ENCODE data around the gene DUOXA1.

The DUOXA1 gene

DNA sequence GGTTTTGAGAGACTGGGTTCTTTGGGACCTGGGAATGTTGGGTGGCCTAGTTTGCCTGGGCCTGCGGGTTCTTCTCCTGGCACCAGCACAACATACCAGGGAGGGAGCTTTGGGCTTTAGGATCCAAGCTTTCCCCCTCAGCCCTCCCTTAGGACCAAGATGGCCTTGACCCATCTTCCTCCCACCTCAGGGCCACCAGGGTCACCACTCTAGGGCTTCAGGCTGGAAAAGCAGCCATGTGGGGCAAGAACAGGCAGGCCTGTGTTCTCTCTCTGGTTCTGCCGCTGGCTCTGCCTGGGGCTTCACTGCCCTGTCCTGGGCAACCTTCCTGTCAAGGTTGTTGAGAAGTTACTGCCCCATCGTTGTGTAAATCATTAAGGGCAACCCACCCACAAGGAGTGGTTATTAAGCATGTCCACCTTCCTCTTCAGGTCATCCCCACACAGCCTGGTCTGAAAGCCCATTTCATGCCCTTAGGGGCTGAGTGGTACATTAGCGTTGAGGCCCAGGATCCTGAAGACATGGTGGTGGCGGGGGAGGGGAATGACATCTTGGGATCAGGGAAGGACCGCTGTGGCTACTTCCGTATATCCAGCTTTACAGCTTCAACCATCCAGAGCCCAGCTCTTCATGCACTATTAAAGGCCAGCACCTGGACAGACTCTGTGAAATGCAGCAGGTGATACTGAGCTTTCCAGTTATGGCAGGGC, 767 bp upstream of the DUOXA1 start:
- DNase-seq, result no peak

DNA sequence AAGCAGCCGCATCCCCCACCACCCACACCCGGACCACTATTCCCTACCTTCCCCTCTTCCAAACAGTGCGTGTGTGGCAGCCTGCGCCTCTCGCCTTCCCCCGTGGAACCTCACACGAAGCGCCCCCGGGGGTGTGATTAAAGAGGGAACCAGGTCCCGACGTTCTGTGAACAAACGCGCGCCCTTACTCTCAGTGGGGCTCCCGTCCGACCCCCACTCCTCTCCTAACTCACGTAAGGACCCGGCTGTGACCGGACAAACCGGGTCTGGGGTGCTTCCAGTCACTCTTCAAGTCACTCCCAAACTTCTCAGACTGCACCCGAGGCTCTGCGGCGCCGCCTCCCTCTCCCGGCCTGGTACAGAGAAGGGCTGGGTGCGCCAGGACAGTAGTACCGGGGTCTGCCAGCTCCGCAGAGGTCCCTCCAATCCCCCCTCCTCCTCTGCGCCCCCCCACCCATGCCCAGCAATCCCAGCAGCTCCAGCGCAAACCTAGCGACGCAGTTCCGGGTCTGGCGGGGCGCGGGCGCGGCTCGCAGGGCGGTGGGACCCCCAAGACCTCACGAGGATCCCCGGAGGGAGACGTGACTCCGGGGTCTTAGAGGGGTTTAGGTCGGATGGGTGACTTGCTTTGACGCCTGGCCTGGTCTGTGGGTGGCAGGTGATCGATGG, 574 bp downstream of the DUOXA1 start:
- no peak for DNase-seq

DNA sequence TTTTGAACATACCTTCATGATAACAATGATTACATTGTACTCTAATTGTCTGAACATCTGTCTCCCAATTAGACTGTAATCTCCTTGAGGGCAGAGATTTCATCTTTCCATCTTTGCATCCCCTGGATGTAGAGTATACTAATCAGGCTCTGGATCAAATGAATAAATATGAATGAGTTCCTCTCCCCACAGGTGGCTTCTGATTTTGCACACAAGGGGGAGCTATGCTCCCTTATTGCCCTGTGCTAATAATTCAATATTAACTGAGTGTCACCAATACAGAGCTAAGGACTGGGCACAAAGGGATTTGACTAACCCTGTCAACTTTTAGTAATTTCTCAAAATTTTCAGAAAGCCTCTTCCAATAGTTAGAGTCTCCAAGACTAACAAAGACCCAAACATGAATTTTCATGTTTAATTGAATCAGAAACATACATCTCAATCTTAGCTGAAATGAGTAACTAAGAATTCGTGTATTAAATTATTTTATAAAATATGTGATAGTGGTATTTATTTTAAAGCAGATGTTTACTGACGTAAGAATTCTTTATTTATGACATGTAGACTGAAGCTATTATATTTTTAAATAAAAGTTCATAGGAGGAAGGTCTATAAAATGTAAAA, 3.0 kb downstream of the DUOXA1 start:
- peak; percentile 77 for DNase-seq

DNA sequence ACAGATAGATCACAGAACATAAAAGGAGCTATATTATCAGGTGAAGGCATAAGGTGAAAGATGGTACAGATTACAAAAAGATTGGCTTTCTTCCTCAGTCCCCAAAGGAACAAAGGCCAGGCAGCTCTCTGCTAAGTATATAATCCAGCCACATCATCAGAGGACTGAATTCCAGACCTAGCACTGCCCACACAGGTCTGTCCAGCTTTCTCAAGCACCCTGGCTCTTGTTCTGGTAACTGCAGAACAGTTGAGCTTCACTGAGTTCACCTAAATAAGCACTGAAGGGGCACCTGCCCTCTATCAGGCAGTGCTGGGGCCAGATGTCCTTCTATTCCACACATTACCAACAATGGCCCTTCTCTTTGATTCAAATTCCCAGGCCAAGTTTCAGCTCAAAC, 6.3 kb downstream of the DUOXA1 start:
- DNase-seq, result no peak

DNA sequence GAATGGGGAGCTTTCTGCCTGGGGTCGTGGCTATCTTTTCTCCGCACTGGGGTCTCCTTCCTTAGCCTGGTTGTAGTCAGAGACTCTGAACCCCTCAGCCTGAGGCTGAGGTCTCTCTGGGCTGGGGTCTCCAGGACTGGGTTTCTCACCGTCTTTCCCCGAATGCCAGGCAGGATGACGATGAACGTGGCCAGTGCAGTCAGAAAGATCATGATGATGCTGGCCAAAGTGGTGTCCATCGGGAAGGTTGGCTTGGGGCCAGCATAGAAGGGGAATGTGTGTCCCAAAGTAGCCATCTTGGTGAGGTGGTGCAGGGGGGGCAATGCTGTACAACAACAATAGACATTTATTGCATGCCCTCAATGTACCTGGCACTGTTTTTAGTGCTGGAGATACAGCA, 7.0 kb downstream of the DUOXA1 start:
- DNase-seq, result no peak

DNA sequence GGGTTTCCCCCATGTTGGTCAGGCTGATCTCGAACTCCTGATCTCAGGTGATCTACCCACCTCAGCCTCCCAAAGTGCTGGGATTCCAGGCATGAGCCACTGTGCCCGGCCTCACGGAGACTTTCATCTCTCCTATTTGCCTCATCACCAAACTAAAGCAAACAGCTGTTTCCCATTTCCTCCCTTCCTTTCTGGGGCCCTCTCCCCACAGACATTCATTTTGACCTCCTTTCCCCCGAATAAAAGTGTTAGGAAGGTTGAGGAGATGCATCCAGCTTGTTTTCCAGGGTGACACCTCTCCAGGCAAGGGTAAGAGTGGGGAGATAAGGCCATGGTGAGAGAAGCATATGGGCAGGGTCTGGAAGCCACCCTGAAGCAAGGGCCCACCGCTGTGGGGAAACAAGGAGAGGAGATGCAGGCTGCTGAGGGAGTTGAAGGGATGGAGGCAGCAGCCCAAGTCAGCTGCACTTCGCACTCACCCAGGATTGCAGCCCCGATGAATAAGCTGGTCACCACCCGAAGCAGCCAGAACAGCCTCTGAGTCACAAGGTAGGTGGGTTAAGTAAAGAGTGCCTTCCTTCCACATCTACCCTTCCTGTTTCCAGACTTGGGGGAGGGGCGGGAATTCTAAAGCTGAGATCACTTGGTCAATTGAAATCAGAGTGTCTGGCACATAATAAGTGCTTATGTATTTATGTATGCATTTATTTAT, 7.8 kb downstream of the DUOXA1 start:
- DNase-seq, result no peak

DNA sequence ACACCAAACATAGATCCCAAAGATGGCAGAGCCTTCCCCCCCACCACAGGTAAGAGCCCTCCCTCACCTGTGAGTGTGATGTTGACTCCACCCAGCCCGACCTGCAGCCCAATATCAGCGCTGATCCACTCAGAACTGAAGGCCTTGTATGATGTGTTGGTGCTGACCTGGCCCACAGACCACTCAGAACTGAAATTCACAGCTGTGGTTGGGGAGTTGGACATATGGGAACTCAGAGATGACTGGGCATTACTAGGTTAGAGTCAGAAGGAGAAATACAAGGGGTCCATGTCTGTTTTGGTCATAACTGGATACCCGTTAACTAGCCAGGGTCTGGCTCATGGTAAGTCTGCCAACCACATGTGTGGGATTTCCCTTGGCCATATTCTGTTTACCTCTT, 8.7 kb downstream of the DUOXA1 start:
- no peak for DNase-seq

DNA sequence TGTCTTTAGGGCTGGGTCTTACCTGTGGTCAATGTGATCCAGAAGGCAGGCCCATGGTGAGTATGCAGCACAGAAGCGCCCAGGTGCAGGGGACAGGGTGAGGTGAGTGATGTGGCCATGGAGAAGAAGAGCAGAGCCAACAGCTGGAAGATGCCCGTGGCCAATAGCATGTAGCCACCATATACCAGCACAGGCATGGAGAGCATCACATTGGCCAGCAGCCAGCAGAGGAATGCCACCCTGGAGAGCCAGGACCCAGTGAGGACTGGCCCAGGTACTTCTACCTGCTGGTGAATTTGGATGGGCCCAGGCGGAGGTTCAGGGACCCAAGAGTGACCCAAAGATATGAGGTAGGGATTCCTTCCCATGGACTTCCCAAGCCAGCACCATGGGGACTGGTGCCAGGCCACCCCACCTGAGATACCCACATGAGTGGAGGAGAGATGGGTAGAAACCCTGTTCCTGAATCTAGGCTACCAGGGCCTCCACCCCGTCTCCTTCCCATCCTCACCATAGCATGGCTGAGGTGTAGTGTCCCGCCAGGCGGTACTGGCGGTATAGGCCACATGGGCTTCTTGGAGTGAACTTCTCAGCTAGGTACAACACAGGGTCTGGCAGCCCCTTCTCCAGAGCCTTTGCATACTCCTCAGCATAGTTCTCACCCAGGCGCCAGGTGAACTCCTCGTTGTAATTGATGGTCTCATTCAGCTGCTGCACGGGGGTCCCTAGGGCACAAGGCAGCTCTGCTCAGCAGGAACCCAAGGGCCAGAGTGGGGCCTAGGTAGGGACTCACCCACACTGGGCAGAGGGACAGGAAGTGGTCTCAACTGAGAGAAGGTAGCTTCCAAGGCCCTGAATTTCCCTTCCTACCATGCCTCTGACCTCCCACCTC, 9.4 kb downstream of the DUOXA1 start:
- DNase-seq, result no peak

DNA sequence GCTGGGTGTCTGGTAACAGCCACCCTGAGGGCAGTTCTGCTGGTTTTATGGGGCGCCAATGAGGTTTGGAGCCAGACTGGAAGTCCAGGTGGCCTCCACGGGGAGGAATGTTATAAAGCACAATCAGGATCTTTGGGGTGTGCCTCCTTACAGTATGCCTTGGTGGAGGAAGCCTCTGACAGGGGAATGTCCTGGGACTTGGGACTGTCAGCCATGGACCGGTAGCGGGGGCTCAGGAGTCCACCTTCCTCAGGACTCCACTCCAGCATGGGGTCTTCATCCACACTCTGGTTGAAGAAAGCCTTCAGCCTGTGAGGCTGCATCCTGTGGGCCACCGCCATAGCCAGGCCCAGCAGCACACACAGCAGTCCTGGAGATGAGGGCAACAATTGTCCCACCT, 10.7 kb downstream of the DUOXA1 start:
- DNase-seq, result no peak

DNA sequence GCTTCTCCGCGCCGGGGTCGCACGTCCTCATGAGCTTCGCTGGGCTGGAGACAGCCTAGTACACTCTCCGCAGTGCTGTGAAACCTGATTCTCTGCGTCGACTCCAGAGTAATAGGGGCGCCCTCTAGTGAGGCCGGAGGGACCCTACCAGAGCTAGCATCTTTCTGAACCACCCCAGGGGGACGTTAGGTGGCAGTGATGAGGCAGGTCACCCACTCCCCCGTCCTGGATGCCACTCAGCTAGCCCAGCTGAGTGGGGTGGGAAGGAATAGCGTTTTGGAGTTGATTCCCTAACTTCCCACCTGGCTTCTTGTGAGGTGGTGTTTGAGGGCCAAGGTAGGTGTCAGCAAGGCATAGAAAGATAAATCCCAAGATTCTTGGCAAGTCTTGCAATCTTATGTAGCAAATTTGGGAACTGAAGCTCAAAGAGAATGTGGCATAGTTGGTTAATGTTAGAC, 11.5 kb downstream of the DUOXA1 start:
- DNase-seq, result peak; percentile 95

DNA sequence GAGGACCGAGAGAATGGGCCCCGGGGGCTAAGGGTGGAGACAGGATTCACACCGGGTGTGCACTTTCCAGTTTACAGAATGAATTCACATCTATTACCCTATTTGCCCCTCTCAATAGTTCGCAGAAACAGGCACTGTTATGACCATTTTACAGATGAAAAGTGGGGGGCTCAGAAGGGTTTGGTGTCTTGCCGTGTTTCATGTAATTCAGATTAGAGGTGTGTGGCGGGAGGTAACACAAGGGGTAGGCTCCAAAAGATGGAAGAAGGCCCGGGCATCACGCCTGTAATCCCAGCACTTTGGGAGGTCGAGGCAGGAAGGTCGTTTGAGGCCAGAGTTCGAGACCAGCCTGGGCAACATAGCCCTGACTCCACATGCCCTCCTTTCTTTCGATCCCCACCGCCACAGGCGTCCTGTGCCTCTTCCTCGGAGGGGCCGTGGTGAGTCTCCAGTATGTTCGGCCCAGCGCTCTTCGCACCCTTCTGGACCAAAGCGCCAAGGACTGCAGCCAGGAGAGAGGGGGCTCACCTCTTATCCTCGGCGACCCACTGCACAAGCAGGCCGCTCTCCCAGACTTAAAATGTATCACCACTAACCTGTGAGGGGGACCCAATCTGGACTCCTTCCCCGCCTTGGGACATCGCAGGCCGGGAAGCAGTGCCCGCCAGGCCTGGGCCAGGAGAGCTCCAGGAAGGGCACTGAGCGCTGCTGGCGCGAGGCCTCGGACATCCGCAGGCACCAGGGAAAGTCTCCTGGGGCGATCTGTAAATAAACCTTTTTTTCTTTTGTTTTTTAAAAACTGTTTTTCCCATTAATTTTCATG, 12.2 kb downstream of the DUOXA1 start:
- DNase-seq, result no peak

DNA sequence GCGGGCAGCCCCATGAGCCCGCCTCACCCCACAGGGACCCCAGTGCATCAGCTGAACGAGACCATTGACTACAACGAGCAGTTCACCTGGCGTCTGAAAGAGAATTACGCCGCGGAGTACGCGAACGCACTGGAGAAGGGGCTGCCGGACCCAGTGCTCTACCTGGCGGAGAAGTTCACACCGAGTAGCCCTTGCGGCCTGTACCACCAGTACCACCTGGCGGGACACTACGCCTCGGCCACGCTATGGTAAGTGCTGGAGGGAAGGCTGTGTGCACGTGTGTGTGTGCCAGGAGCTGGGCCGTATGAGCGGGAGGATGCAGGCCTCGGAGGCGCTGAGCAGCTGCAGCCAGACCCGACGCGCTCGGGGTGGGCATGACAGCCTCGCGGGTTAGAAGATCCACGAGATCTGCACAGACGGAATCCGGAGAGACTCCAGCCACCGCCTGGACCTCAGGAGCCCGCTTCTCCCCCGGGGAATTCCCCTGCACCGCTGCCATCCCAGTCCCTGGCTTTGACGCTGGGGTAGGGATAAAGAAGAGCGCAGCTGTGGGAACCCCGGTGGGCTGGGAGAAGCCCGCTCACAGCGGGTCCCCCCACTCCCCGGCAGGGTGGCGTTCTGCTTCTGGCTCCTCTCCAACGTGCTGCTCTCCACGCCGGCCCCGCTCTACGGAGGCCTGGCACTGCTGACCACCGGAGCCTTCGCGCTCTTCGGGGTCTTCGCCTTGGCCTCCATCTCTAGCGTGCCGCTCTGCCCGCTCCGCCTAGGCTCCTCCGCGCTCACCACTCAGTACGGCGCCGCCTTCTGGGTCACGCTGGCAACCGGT, 13.0 kb downstream of the DUOXA1 start:
- no peak for DNase-seq

DNA sequence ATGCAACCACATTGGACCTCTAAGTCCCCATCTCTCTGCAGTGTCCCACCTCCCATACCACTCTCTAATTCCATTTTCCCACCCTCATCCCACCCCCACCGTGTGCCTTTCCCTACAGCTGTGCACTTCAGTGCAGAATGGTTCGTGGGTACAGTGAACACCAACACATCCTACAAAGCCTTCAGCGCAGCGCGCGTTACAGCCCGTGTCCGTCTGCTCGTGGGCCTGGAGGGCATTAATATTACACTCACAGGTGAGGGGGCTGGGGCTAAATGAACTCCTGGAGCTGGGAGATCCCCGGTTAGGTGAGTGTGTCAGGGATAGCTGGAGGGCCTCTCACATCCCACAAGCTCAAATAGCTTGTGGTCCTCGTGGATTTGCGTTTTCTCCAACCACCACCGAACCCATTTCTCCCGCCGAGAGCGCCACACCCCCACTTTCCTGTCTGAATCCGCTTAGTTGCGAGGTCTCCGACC, 13.6 kb downstream of the DUOXA1 start:
- DNase-seq, result no peak

DNA sequence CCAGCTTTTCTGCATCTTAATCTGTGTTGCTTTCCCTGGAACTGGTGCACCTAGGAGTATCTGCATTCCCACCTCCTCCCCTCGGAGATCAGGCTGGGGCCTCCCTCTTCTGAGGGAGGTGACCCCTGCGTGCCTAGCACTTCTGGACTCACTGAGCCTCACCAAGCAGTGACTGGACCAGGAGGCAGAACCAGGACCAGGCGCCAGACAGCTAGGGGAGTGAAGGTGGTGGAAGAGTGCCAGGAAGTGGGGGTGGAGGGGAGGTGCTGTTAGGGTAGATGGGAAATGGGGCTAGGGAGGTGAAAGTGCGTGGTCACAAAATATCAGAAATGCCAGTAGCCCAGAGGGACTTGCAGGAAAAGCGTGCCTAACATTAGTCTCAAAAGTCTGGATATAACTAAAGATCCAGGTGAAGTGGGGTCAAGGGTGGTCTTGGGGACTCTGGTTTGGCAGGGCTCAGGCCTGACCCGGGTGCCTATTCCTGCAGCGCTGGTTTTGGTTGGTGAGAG, 14.3 kb downstream of the DUOXA1 start:
- DNase-seq, result no peak

DNA sequence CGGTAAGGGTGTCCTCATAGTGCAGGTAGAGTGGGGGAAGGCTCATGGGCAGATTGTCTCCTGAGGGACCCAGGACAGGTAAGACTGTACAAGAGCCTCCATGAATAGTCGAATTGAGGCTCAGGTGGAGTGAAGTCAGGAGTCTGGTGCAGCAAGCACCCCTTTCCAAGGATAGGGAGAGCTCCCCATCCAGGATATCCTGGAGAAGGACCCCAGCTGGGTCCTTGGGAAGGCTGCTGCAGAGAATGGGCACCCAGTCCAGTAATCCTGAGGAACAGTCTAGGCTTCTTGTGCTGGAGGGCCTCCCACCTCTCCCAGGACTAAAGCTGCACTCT, 15.0 kb downstream of the DUOXA1 start:
- no peak for DNase-seq

DNA sequence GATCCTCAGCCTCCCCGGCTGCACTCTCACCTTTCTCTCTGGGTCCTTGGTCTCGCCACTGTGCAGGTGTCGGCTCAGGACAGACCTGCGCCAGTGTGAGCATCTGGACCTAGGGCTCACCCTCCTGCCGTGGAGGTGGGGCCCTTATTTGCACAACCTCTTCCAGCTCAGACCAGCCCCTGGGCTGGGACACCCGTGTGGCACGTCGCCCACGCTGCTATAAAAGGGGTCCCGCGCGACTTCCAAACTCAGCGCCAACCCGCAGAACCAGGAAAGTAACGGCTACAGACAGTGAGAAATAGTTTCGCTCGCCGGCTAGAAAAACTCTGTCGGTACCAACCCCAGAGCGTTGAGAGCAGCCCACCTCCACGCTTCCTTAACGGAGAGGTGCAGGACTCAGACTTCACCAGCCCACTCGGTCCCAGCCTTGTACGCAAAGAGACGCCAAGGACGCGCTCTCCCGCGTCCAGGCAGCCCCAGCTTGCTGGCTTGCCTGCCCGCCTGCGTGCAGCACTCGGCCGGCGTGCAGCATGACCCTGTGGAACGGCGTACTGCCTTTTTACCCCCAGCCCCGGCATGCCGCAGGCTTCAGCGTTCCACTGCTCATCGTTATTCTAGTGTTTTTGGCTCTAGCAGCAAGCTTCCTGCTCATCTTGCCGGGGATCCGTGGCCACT, 15.5 kb downstream of the DUOXA1 start, which contains the start of the genes DUOX2 and DUOXA2:
TSS of gene DUOX2 (minus strand) at position 97 of the 675 bp plus-strand sequence. CDS start 761 bp downstream, outside the sequence.
TSS of gene DUOXA2 (plus strand) at position 251 of the 675 bp plus-strand sequence. CDS start at position 531, 280 bp downstream.
- DNase-seq, result no peak

DNA sequence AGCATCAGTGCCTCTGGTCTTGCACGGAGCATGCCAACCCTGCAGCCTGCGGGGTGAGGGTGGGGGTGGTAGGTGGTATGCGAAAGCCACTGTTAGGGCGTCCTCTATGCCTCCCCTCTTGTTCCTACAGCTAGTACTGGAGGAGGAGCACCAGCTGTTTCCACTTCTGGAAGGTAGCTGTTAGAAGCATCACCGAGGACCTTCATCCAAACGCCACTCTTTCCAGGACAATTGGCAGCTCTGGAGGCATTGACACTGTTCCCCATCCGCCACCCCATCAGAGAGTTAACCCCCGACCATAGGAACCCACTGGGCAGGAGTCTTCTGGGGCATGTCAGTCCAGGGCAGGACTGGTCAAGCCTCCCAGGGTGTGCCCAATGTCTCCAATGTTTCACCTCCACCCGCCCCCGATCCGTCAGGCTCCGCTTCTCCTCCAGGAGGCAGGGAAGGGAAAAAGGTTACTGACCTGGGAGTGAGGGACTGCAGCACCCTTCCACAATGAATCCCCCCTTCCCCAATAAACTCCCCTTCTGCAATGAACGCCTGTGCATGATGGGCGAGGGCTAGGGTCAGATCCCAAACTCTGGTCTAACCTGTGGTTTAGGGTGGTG, 16.2 kb downstream of the DUOXA1 start:
- DNase-seq, result no peak

DNA sequence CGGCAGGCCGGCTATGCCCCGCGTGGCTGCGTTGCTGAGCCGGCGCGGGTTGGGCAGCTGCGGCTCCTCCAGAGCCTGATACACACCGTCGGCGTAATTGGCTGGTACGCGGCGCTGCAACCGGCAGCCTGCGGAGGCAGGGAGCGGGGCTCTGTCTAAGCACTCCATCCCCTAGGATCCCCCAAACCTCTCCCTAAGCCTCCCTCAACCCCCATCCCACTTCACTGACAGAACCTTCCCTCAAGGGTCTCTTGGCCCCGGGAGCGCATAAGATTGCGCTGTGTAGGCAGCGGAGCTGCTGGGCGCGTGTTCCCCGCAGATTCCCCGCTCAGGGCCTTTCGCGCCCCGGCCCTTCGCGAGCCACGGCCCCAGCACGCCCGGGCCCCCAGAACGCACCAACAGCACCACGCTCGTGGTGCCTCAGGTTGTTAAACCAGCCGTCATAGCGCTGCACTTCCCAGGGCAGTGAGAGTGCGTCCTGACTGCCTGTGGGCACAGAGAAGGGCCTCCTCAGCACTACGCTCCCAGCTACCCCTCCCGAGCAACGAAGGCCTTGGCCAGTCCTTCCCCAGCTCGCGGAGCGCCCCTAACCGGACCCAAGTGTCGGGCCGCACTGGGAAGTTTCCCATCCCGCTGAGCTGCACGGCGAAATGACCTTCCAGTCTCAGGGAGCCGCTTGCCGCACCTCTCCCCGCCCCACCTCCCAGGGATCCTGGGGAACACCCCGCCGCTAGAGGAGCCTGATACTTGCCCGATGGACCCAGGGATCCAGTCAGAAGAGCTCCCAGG, 16.9 kb downstream of the DUOXA1 start:
- peak; percentile 49 for DNase-seq
